Mesothelial cell of epicardium (in vitro differentiated cells): Measurements from ENCODE around the gene CCDC51. TPM values are rescaled to one million over a fixed set of nuclear protein-coding genes. Genes with fewer than 3 reads are reported as not detected.

Source experiments
- DNase-seq, 2 experiments: peaks; one replicate each; pipeline ENCODE4 v3.0.0; 2021; ENCODE audit warnings: low spot score in 2 of 2; ENCODE audit not compliant: unreplicated experiment in 2 of 2
- H3K27ac Mint-ChIP-seq: 2 replicates; pipeline ENCODE4 v1.8.0; 2021; ENCODE audit warnings: mixed read lengths
- H3K27me3 Mint-ChIP-seq: 2 replicates; pipeline ENCODE4 v1.8.0; 2021; ENCODE audit warnings: low read depth, mixed read lengths
- H3K36me3 Mint-ChIP-seq: 2 replicates; pipeline ENCODE4 v1.8.0; 2021; ENCODE audit warnings: mixed read lengths
- H3K4me1 Mint-ChIP-seq: 2 replicates; pipeline ENCODE4 v1.8.0; 2021; ENCODE audit warnings: mixed read lengths
- H3K4me3 Mint-ChIP-seq: 2 replicates; pipeline ENCODE4 v1.8.0; 2021; ENCODE audit warnings: mild to moderate bottlenecking, moderate library complexity, mixed read lengths
- H3K9me3 Mint-ChIP-seq: 2 replicates; pipeline ENCODE4 v1.8.0; 2021; ENCODE audit warnings: mixed read lengths
- total RNA-seq: library from RNA; stranded (reverse); gene quantifications from 3 replicates; pipeline ENCODE4 v1.2.1, GENCODE V29; 2021
- TF ChIP-seq, protein P1 (sequence below): fragments of 200-600 bp; sonication (generic); IDR thresholded peaks from one replicate; pipeline ENCODE4 v1.5.0; 2021; ENCODE audit warnings: antibody characterized with exemption; ENCODE audit not compliant: unreplicated experiment

The CCDC51 gene
- total RNA-seq, 1 donor from 2014 or later, result 11.5 TPM

DNA sequence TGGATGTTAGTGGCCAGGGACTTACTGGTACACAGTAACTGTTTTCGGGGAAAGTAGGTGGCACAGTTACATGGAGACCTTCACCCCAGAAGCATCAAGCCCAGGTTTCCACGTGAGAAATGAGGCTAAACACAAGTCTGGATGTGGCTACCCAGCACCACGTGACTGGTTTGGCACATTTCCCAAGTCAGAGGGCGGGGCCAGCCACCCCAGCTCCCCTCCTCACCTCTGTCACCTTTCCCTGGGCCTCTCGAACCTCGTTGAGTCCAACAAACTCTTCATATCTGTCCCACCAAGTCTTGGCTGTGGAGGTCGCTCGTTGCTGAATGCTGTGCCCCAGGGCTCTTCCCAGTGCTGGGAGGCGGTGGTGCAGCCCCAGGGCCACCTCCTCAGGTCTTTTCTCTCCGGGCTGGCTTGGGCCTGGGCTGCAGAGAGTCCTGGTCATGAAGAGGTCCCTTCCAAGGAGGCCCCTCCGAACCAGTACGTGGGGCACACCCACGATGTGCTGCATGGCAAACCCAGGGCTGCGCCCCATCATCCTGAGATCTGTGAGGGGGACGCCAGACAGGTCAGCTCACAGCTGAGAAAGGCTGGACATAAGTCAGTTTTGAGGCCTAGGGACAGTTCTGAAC is 5.2 kb downstream of the CCDC51 start:
- H3K4me1 Mint-ChIP-seq, result peaks cover 54% of the 10 kb centered on the region
- DNase-seq, result no peak

DNA sequence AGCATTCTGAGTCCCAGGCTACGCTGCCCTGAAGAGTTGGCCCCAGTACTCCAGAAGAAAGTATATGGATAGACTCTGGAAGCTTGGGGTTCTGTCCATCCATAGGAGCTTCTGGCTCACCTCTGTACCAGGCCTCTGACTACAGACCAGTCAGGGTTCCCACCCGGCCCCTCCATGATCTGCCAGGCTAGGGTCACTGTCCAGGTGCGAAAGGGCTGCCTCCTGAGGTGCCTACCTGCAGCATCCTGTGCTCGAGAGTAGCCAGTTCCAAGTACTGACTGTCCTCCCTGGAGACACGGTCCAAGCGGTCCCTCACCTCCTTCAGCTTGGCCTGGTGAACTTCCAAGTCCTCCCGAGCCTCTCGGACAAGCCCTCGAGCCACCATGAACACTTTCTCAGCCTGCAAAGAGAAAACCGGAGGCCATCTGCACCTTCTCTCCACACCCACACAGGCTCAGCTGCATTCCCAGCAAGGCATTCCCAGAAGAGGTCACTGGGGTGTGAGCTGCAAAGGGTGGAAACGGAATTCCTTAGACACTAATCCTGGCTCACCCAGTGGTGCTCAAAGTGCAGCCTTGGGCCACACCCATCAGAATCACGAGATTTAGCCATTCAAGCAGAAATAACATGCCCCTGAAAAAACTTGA is 6.3 kb downstream of the CCDC51 start:
- no peak for DNase-seq
- Mint-ChIP-seq H3K36me3 (peaks cover 2% of the 10 kb centered on the region), H3K9me3 (no peaks in the 10 kb centered on the region), H3K4me3 (peak overlapping the region; percentile 21), H3K4me1 (peaks cover 44% of the 10 kb centered on the region), H3K27ac (peak overlapping the region; percentile 82), H3K27me3 (no peaks in the 10 kb centered on the region)
- TF ChIP-seq, protein P1, sequence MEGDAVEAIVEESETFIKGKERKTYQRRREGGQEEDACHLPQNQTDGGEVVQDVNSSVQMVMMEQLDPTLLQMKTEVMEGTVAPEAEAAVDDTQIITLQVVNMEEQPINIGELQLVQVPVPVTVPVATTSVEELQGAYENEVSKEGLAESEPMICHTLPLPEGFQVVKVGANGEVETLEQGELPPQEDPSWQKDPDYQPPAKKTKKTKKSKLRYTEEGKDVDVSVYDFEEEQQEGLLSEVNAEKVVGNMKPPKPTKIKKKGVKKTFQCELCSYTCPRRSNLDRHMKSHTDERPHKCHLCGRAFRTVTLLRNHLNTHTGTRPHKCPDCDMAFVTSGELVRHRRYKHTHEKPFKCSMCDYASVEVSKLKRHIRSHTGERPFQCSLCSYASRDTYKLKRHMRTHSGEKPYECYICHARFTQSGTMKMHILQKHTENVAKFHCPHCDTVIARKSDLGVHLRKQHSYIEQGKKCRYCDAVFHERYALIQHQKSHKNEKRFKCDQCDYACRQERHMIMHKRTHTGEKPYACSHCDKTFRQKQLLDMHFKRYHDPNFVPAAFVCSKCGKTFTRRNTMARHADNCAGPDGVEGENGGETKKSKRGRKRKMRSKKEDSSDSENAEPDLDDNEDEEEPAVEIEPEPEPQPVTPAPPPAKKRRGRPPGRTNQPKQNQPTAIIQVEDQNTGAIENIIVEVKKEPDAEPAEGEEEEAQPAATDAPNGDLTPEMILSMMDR, result no peak

More for the DNA sequence above, 5.2 kb downstream of the CCDC51 start:
- Mint-ChIP-seq H3K27me3 (no peaks in the 10 kb centered on the region), H3K4me3 (no peak overlapping the region), H3K27ac (peak overlapping the region; percentile 82), H3K9me3 (no peaks in the 10 kb centered on the region), H3K36me3 (peaks cover 2% of the 10 kb centered on the region)
- TF ChIP-seq, protein P1, result no peak

DNA sequence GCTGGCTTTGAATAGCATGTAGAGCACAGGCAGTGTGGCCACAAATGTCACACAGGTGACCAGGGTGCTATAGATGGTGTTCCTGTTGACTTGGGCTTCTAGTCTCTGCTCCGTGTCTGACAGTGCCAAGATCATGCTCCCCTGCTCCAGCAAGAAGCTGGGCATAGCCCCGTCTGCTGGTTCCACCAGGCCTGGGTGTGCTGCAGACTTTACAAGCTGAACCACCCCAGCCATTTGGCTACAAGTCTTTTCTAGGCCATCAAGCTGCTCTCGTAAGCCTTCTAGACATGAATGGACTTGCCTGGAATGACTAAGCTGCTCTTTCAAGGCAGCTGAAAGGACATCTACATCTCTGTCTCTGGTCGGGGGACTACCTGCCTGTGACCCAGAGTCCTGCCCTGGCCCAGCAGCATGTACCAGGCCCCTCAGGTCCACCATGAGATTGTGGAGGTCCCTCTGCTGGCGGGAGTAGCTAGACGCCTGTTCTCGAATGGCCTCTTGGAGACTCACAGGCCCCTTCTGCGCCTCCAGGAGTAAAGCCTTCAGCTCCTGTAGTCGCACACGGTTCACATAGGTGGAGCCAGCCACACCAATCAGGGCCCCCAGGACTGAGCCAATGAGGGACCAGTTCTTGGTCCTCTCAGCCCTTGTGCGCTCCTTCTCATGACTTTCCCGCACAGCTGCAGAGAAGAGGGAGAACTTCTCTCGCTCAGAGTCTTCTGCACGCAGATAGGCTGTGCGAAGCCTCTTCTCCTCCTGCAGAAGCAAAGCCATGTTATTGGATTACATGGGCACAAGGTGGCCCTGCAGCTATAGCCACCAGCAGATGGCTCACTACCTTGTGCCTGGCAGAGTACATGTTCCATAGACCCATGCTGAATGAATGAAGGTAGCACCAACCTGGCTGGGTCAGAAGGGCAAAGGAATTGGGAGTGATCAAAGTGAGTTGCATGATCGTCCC is 7.2 kb downstream of the CCDC51 start:
- Mint-ChIP-seq H3K27me3 (no peaks in the 10 kb centered on the region), H3K4me1 (peaks cover 48% of the 10 kb centered on the region), H3K4me3 (no peak overlapping the region), H3K36me3 (peaks cover 2% of the 10 kb centered on the region), H3K27ac (peak overlapping the region; percentile 84), H3K9me3 (no peaks in the 10 kb centered on the region)
- TF ChIP-seq, protein P1, result no peak
- no peak for DNase-seq

DNA sequence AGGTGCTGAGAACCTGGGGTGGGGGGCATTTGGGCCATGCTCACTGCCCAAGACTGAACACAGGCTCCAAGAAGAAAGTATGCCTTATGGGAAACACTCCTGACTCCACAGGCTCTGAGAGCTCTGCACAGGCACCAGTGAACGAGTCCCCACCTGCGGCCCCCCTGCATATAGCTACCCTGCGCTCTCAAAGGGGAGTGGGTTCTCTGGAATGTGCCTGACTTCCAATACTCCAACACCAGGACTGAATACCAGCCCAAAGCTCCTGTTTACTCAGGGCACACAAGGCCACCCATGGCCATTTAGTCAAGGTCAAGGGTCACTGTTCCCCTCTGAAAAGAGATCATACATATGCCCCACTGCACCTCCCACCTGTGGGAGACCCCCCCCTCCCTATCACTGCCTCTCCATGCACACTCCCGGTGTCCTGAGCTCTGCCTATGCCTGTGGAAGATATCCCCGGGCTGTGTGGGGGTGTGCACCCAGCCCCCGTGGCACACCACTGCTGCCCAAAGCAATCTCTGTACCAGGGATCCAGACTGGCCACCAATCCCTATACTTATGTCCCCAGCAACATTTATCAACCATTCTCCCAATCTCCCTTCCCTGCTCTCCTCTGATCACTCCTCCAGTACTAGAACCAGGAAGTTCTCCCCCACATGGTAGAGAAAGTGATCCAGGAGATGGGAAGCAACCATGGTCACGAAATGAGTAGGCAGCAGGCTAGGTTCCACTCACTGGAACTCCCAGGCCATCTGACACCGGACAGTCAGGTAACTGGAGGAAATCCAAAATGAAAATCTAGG is 8.5 kb downstream of the CCDC51 start:
- Mint-ChIP-seq H3K27me3 (no peaks in the 10 kb centered on the region), H3K36me3 (peaks cover 2% of the 10 kb centered on the region), H3K4me1 (peaks cover 58% of the 10 kb centered on the region), H3K4me3 (peak overlapping the region; percentile 87), H3K27ac (peak overlapping the region; percentile 97), H3K9me3 (no peaks in the 10 kb centered on the region)
- no peak for DNase-seq
- TF ChIP-seq, protein P1, result no peak

DNA sequence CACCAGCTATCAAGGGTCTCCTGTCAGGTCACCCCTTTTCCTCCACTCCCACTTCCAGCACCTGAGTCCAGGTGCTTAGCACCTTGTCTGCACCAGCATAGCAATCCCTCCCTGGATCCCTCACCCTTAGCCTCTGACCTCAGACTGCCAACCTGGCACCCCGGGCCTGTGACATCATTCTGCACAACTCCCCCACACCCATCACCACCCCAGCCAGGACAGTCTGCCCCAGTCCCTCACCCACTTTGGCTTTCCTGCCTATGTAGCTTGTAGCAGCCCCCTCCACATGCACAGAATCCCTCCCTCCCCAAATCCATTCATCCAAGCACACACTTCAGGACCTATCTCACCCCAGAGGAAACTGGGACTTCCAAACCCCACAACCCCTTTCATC is 9.2 kb downstream of the CCDC51 start:
- Mint-ChIP-seq H3K27me3 (no peaks in the 10 kb centered on the region), H3K27ac (peak overlapping the region; percentile 97), H3K36me3 (peaks cover 2% of the 10 kb centered on the region), H3K9me3 (no peaks in the 10 kb centered on the region), H3K4me1 (peaks cover 65% of the 10 kb centered on the region), H3K4me3 (peak overlapping the region; percentile 87)
- no peak for DNase-seq
- TF ChIP-seq, protein P1, result no peak
